Activated CD4-positive, alpha-beta memory T cell treated with anti-CD3 and anti-CD28 coated beads for 36 hours (primary cell): ENCODE data around the gene FRMPD4. TPM values are rescaled to one million over a fixed set of nuclear protein-coding genes. Genes with fewer than 3 reads are reported as not detected.

Experiments used
- CTCF ChIA-PET: fragments of 350-600 bp; sonication (Branson Sonifier 250); formaldehyde crosslinking; loops from one replicate; lab custom pipeline; 2021; ENCODE audit warnings: antibody characterized with exemption, inconsistent platforms; lab: Charles Lee
- POLR2A ChIA-PET: fragments of 350-600 bp; sonication (Branson Sonifier 250); formaldehyde crosslinking; loops from one replicate; lab custom pipeline; 2021; ENCODE audit warnings: antibody characterized with exemption; lab: Charles Lee
- DNase-seq: peaks from one replicate; pipeline ENCODE4 v3.0.0-alpha.2; 2020
- H3K27ac Mint-ChIP-seq: one replicate; pipeline ENCODE4 v1.8.0; 2021; ENCODE audit warnings: mixed read lengths
- H3K27me3 Mint-ChIP-seq: one replicate; pipeline ENCODE4 v1.8.0; 2021; ENCODE audit warnings: mixed read lengths
- H3K36me3 Mint-ChIP-seq: one replicate; pipeline ENCODE4 v1.8.0; 2021; ENCODE audit warnings: mixed read lengths
- H3K4me1 Mint-ChIP-seq: one replicate; pipeline ENCODE4 v1.8.0; 2021; ENCODE audit warnings: low read depth, mixed read lengths
- H3K4me3 Mint-ChIP-seq: one replicate; pipeline ENCODE4 v1.8.0; 2021; ENCODE audit warnings: mild to moderate bottlenecking, mixed read lengths
- H3K9me3 Mint-ChIP-seq: one replicate; pipeline ENCODE4 v1.8.0; 2021; ENCODE audit warnings: mixed read lengths
- intact Hi-C: fragments of 100-400 bp; cut with micrococcal nuclease; formaldehyde crosslinking; loops from one replicate; pipeline ENCODE4 v1.15.1; 2023
- total RNA-seq, 2 experiments: library from RNA; stranded (reverse); gene quantifications; one replicate each; pipeline ENCODE4 v1.2.3, GENCODE V29; 2021

Gene FRMPD4
- total RNA-seq, 2 experiments from 2014 or later: not detected

DNA sequence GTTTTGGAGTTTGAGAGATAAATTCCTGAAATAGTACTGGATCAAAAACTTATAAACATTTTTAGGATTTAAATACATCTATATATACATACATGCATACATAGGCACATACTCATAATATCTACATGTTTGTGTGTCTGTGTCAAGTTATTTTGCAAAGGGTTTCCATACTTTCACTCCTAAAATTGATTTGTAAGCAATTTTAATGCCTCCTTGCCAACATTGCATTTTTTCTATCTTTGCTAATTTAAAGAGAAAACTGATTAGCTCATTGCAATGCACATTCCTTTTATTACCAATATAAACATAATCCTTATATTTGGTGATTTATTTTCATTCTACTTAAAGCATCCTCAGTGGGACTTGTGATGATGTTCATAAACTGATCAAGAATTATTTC lies 258.3 kb downstream of the FRMPD4 start:
- Mint-ChIP-seq H3K4me1 (no peaks in the 10 kb centered on the region), H3K27ac (no peak overlapping the region), H3K27me3 (no peaks in the 10 kb centered on the region), H3K9me3 (no peaks in the 10 kb centered on the region), H3K4me3 (no peak overlapping the region), H3K36me3 (no peaks in the 10 kb centered on the region)
- ChIA-PET CTCF (no interaction called here), POLR2A (no interaction called here)
- intact Hi-C loops: no loop called here
- DNase-seq: no peak

DNA sequence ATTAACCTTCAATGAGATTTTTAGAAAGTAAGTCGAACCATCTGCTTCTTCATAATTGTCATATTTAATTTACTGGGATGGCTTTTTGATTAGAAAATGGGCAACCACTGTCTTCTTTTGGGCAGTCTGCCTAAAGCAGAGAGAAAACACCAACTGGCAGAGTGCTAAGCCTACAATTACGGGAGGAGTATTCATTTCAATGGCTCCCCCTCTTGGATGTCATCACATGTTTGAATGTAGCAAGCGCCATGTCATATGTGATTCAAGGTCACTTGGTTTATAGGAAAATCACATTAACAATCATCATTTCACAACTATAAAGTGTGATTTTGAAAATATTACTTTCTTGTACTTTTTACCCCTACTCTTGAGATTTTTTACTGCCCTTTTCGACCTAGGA lies 261.9 kb downstream of the FRMPD4 start:
- DNase-seq: no peak
- H3K36me3 Mint-ChIP-seq: no peaks in the 10 kb centered on the region
- POLR2A ChIA-PET: no interaction called here
- no peak overlapping the region for H3K4me3 Mint-ChIP-seq
- CTCF ChIA-PET: no interaction called here
- no peaks in the 10 kb centered on the region for H3K4me1 Mint-ChIP-seq
- intact Hi-C loops: no loop called here
- no peak overlapping the region for H3K27ac Mint-ChIP-seq
- H3K9me3 Mint-ChIP-seq: no peaks in the 10 kb centered on the region
- no peaks in the 10 kb centered on the region for H3K27me3 Mint-ChIP-seq

DNA sequence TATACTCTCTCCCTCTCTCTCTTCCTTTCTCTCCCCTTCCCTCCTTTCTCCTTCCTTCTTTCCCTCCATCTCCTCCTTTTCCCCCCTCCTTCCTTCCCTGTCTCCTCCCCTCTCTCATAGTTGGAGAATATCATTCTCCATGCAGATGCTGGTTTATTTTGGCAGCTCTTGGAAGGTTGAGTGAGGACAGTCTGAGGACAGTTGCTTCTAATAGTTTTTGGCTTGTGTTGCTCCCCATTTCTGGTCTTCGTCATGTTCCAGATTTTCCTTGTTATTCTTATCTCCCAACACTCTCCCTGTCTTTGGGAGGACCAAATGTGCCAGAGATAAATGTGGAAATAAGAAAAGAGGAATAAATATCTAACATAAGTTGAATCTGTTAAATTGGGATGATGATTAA lies 263.0 kb downstream of the FRMPD4 start:
- Mint-ChIP-seq H3K4me3 (no peak overlapping the region), H3K4me1 (no peaks in the 10 kb centered on the region), H3K27me3 (no peaks in the 10 kb centered on the region), H3K36me3 (no peaks in the 10 kb centered on the region), H3K27ac (no peak overlapping the region), H3K9me3 (no peaks in the 10 kb centered on the region)
- CTCF ChIA-PET: no interaction called here
- DNase-seq: no peak
- POLR2A ChIA-PET: no interaction called here
- intact Hi-C loops: no loop called here

DNA sequence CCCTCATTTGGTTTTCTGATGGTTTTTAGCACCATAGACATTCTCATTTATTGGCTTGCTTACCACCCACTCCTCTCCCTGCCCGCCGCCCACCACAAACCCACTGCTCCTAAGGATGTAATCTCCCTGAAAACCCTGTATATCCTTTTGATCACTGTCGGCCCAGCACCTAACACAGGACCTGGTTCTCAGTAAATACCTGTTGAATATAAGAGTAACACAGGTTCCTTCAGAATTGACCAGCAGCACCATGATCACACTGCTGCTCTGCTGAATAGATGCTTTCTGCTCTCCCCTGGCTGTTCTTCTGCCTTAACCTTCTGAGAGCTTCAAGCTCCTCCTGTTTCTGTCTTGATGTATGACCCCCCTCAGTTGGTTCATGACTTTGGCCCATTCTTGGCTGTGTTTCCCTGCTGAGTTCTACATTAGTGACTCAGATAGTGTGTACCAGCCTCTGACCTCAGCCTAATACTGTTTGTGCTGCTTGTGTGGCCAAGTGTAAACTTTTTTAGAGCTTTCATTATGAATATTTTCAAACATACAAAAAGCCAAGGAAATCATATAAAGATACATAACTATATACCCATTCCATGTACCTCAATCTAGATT lies 265.3 kb downstream of the FRMPD4 start:
- CTCF ChIA-PET: no interaction called here
- no peaks in the 10 kb centered on the region for H3K36me3 Mint-ChIP-seq
- POLR2A ChIA-PET: no interaction called here
- no peak overlapping the region for H3K4me3 Mint-ChIP-seq
- H3K4me1 Mint-ChIP-seq: no peaks in the 10 kb centered on the region
- no peaks in the 10 kb centered on the region for H3K27me3 Mint-ChIP-seq
- H3K27ac Mint-ChIP-seq: no peak overlapping the region
- no peaks in the 10 kb centered on the region for H3K9me3 Mint-ChIP-seq
- intact Hi-C loops: no loop called here
- no peak for DNase-seq

DNA sequence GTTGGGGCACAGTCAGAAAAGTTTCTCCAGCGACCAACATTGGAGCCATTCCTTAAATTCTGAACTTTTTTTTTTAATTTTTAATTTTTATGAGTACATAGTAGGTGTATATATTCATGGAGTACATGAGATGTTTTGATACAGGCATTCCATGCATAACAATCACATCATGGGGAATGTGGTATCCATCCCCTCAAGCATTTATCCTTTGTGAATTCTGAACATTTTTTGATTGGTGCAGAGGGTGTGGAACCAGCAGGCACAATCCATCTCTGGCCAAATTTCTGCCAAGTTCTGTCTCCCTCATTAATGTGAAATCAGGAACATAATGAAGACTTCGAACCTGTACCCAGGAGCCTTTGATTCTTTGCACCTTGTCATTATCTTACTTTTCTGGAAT lies 267.0 kb downstream of the FRMPD4 start:
- no peaks in the 10 kb centered on the region for H3K9me3 Mint-ChIP-seq
- POLR2A ChIA-PET: no interaction called here
- CTCF ChIA-PET: no interaction called here

DNA sequence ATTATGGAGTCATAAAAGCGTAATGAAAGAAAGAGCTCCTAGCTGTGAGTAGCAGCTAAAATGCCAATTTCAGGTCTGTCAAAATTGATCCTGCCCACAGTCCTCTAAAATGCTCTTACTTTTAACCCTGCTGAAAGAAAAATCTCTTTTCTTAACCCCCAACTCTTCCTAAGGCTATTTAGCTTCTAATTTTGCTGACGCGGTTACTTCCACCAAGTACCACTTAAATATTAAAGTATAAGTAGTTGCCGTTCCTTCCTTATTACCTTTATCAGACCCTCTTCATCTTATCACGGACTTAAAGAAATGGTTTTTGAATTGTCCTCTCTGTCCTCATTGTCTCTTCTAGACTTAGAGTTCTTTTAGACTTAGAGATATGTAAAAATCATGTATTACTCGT lies 272.2 kb downstream of the FRMPD4 start:
- ChIA-PET POLR2A (no interaction called here), CTCF (no interaction called here)
- Mint-ChIP-seq H3K4me3 (no peak overlapping the region), H3K27me3 (no peaks in the 10 kb centered on the region), H3K4me1 (no peaks in the 10 kb centered on the region), H3K9me3 (no peaks in the 10 kb centered on the region), H3K27ac (no peak overlapping the region), H3K36me3 (no peaks in the 10 kb centered on the region)
- no peak for DNase-seq
- intact Hi-C loops: no loop called here

More for the DNA sequence above, 267.0 kb downstream of the FRMPD4 start:
- Mint-ChIP-seq H3K4me3 (no peak overlapping the region), H3K4me1 (no peaks in the 10 kb centered on the region), H3K27ac (no peak overlapping the region), H3K27me3 (no peaks in the 10 kb centered on the region), H3K36me3 (no peaks in the 10 kb centered on the region)
- intact Hi-C loops: no loop called here
- no peak for DNase-seq

DNA sequence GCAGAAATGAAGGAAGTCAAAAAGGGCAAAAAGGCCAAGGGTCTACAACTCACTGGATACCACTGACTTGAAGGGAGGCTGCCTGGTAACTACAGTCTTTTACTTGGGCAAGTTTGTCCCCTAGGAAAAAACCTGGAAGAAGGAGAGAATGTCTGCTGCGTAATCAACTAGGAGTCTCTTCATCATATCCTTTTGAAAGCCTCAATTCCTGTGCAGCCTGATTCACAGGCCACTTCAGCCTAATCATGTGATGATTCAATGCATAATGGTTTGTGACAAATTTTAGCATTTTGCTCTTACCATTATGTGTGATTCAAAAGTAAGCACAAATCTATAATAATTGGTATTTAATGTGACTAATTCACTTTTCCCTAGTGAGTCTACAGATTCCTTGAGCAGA lies 273.6 kb downstream of the FRMPD4 start:
- Mint-ChIP-seq H3K27ac (no peak overlapping the region), H3K36me3 (no peaks in the 10 kb centered on the region), H3K27me3 (no peaks in the 10 kb centered on the region), H3K4me1 (no peaks in the 10 kb centered on the region), H3K4me3 (no peak overlapping the region), H3K9me3 (no peaks in the 10 kb centered on the region)
- intact Hi-C loops: no loop called here
- POLR2A ChIA-PET: no interaction called here
- CTCF ChIA-PET: no interaction called here
- no peak for DNase-seq

DNA sequence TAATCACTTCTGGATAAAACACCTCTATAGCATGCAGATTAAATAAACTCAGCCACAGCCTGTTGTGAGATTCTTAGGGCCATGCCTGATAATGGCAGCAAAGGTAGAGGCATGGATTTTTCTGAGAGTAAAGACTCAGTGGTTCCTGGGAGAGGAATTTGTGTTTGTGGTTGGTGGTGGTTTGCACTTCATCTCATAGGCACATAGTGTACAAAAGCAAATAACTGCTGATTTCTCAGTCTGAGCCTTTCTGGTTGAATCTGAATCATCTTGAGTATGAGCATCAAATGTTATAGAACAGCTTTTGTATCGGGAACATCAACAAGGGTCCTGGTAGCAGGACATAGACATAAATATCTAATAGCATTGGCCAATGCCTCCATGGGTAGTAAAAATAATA lies 274.3 kb downstream of the FRMPD4 start:
- CTCF ChIA-PET: no interaction called here
- H3K27ac Mint-ChIP-seq: no peak overlapping the region
- POLR2A ChIA-PET: no interaction called here
- H3K36me3 Mint-ChIP-seq: no peaks in the 10 kb centered on the region
- H3K9me3 Mint-ChIP-seq: no peaks in the 10 kb centered on the region
- no peak for DNase-seq
- H3K4me1 Mint-ChIP-seq: no peaks in the 10 kb centered on the region
- H3K27me3 Mint-ChIP-seq: no peaks in the 10 kb centered on the region
- intact Hi-C loops: no loop called here
- no peak overlapping the region for H3K4me3 Mint-ChIP-seq

DNA sequence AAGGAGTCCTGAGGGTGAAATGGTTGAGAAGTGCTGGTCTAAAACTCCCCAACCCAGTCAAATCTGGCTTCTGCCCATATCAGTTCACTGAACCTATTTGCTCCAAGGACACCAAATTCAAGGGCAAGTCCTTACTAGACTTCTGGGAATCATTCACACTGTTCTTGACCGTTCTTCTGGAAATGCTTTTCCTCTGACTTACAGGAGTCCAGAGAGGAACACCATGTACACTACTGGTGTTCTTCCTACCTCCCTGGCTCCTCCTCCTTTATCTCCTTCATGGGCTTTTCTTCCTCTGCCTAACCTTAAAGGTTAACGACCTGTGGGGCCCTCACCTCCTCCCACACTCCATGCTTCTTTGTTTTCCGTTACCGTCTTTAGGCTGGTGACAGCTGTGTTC lies 281.3 kb downstream of the FRMPD4 start:
- H3K4me1 Mint-ChIP-seq: no peaks in the 10 kb centered on the region
- ChIA-PET POLR2A (no interaction called here), CTCF (no interaction called here)
- H3K9me3 Mint-ChIP-seq: no peaks in the 10 kb centered on the region
- intact Hi-C loops: no loop called here
- no peak overlapping the region for H3K4me3 Mint-ChIP-seq
- H3K36me3 Mint-ChIP-seq: no peaks in the 10 kb centered on the region
- H3K27ac Mint-ChIP-seq: no peak overlapping the region
- no peak for DNase-seq
- no peaks in the 10 kb centered on the region for H3K27me3 Mint-ChIP-seq

DNA sequence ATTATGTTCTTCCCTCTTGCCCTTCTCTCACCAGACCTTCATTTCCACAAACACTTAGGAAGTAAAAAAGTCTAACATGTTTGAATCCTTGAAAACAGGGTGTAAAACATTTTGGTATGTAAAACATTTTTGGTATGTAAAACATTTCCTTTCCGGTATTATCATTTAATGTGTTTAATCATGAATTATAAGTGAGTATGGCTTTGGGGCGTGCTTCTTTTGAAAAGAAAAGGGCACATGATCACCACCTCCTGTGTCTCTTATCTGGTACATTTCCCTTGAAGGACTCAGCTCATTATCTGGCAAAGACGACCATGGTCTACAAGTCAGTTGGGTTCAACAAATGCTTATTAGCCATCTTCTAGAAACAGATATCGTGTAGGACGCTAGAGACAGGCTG lies 283.6 kb downstream of the FRMPD4 start:
- intact Hi-C loops: no loop called here

DNA sequence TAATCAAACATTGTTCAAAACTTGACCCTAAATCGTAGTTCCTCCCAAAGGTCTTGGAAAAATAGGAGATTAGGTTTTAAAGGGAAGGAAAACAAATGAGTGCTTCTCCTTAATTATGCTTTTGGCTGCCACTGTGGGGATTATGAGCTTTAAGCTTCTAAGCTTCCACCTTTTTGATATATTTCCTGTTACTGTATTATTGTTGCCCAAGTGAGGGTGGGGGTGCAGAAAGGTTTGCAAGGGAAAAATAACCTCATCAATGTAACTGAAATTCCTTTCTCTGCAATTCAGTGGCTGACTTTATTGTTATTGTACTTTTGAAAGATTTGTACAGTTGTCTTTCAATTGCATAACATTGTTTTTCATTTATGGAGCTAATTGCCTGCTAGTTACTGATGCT lies 285.1 kb downstream of the FRMPD4 start:
- intact Hi-C loops: no loop called here
- Mint-ChIP-seq H3K4me1 (no peaks in the 10 kb centered on the region), H3K36me3 (no peaks in the 10 kb centered on the region), H3K27ac (no peak overlapping the region), H3K4me3 (no peak overlapping the region), H3K27me3 (no peaks in the 10 kb centered on the region), H3K9me3 (no peaks in the 10 kb centered on the region)
- no peak for DNase-seq
- ChIA-PET CTCF (no interaction called here), POLR2A (no interaction called here)

More for the DNA sequence above, 283.6 kb downstream of the FRMPD4 start:
- Mint-ChIP-seq H3K9me3 (no peaks in the 10 kb centered on the region), H3K4me1 (no peaks in the 10 kb centered on the region), H3K27me3 (no peaks in the 10 kb centered on the region), H3K4me3 (no peak overlapping the region), H3K27ac (no peak overlapping the region), H3K36me3 (no peaks in the 10 kb centered on the region)
- ChIA-PET CTCF (no interaction called here), POLR2A (no interaction called here)
- DNase-seq: no peak

DNA sequence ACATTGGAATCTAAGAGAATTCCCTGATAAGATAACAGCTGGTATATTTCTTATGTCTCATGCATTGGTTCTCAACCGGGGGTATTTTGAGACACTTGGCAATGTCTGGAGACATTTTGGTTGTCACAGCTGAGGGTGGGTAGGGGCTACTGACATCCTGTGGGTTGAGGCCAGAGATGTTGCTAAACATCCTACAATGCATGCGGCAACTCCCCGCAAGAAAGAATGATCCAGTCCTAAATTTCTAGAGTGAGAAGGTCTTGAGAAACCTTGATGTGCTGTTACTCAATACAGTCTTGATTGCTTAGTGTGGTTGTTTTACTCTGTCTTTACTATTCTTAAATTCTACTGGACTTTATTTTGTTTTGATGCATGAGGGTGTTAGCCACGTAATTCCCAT lies 287.2 kb downstream of the FRMPD4 start:
- H3K36me3 Mint-ChIP-seq: no peaks in the 10 kb centered on the region
- H3K9me3 Mint-ChIP-seq: no peaks in the 10 kb centered on the region
- CTCF ChIA-PET: no interaction called here
- no peak overlapping the region for H3K27ac Mint-ChIP-seq
- no peak overlapping the region for H3K4me3 Mint-ChIP-seq
- H3K27me3 Mint-ChIP-seq: no peaks in the 10 kb centered on the region
- intact Hi-C loops: no loop called here
- no peaks in the 10 kb centered on the region for H3K4me1 Mint-ChIP-seq
- no peak for DNase-seq
- POLR2A ChIA-PET: no interaction called here

DNA sequence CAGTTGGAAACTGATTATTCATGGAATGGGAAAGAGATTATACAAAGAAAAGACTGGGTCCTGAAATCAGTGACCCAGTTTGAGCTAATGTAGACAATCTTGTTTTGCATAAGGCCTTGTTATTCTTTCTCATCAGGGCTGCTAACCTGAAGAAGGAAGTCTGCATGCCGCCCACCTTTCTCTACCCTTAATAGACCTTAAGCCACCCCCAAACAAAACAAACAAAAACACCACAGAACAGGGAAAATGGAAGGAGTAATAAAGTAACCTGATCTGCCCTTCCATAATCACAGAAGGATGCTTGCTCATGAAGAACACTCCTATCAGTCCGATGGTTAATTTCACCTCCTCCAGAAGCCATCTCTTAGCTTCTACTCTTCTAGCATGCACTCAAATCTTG lies 288.1 kb downstream of the FRMPD4 start:
- Mint-ChIP-seq H3K27me3 (no peaks in the 10 kb centered on the region), H3K36me3 (no peaks in the 10 kb centered on the region), H3K4me3 (no peak overlapping the region), H3K4me1 (no peaks in the 10 kb centered on the region), H3K9me3 (no peaks in the 10 kb centered on the region), H3K27ac (no peak overlapping the region)
- ChIA-PET POLR2A (no interaction called here), CTCF (no interaction called here)
- intact Hi-C loops: no loop called here
- DNase-seq: no peak
